ENCODE data around the gene GCH1. TPM values are rescaled to one million over a fixed set of nuclear protein-coding genes. Genes with fewer than 3 reads are reported as not detected.
"Not testable (repeated sequence)": the region's sequence is repeated elsewhere in the genome, so short reads cannot be mapped to it uniquely, and the experiment has no call there.

The GCH1 gene
- polyA plus RNA-seq, 3 donors from 2014 or later = 41.7 to 53.2 (median 52.0) TPM

- not testable (repeated sequence) for H3K27ac Mint-ChIP-seq; H3K9me3 Mint-ChIP-seq; H3K27me3 Mint-ChIP-seq (ENCODE audit: low read depth in 3 of 3); H3K36me3 Mint-ChIP-seq; H3K4me3 Mint-ChIP-seq; DNase-seq
- peaks cover 49 to 68% of the 10 kb centered on the region in 2 donors for H3K4me1 Mint-ChIP-seq
Observed at GRCh38 chr14:54875648-54876047, 27.0 kb downstream of the GCH1 start.

- Mint-ChIP-seq H3K4me1 (peaks cover 62 to 75% of the 10 kb centered on the region in 2 donors), H3K27ac (peak overlapping the region in 1 of 6 donors; percentile 24), H3K4me3 (peak overlapping the region in 4 of 5 donors; percentile 38 to 63 (median 54))
- DNase-seq; H3K9me3 Mint-ChIP-seq; H3K27me3 Mint-ChIP-seq (ENCODE audit: low read depth in 3 of 3); H3K36me3 Mint-ChIP-seq: not testable (repeated sequence)
Observed at GRCh38 chr14:54870154-54871090, 32.2 kb downstream of the GCH1 start.

DNA sequence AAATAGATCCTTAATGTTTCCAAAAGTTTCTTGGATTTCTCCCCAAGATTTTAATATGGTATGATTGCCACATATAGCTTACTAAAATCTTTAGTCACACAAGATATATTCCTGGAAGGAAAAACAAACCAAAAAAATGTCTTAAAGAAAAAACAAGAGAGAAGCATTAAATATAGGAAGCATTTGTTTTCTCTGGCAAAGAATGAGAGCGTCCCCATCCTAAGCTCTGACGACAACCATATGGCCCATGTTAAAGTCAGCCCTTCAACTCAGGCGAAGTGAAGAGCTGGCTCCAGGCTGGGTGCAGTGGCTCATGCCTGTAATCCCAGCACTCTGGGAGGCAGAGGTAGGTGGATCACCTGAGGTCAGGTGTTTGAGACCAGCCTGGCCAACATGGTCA, 35.6 kb downstream of the GCH1 start:
- no peak for DNase-seq
- H3K4me1 Mint-ChIP-seq = peaks cover 45 to 63% of the 10 kb centered on the region in 2 donors
- H3K4me3 Mint-ChIP-seq = no peak overlapping the region
- peak overlapping the region in 1 of 6 donors; percentile 31 for H3K27ac Mint-ChIP-seq
- H3K27me3 Mint-ChIP-seq (ENCODE audit: low read depth in 3 of 3) = peaks cover 0 to 6% (median 1%) of the 10 kb centered on the region in 3 donors
- peaks cover 0 to 11% (median 4%) of the 10 kb centered on the region in 3 donors for H3K36me3 Mint-ChIP-seq
- H3K9me3 Mint-ChIP-seq = no peaks in the 10 kb centered on the region

GRCh38 chr14:54866588-54866987, 36.0 kb downstream of the GCH1 start:
- no peak for DNase-seq
- H3K9me3 Mint-ChIP-seq = no peaks in the 10 kb centered on the region
- H3K4me1 Mint-ChIP-seq = peaks cover 44 to 62% of the 10 kb centered on the region in 2 donors
- H3K27me3 Mint-ChIP-seq (ENCODE audit: low read depth in 3 of 3) = peaks cover 0 to 6% (median 1%) of the 10 kb centered on the region in 3 donors
- no peak overlapping the region for H3K4me3 Mint-ChIP-seq
- peaks cover 0 to 11% (median 4%) of the 10 kb centered on the region in 3 donors for H3K36me3 Mint-ChIP-seq
- peak overlapping the region in 5 of 6 donors; percentile 19 to 54 (median 31) for H3K27ac Mint-ChIP-seq

GRCh38 chr14:54864526-54864925, 38.1 kb downstream of the GCH1 start:
- Mint-ChIP-seq H3K4me1 (peaks cover 23 to 42% of the 10 kb centered on the region in 2 donors), H3K9me3 (no peaks in the 10 kb centered on the region), H3K27ac (peak overlapping the region in 1 of 6 donors; percentile 13), H3K4me3 (no peak overlapping the region), H3K36me3 (peaks cover 0 to 11% (median 4%) of the 10 kb centered on the region in 3 donors), H3K27me3 (ENCODE audit: low read depth in 3 of 3) (peaks cover 0 to 3% (median 1%) of the 10 kb centered on the region in 3 donors)
- DNase-seq = no peak

GRCh38 chr14:54857830-54858269, 44.8 kb downstream of the GCH1 start:
- H3K9me3 Mint-ChIP-seq = no peaks in the 10 kb centered on the region
- no peak overlapping the region for H3K4me3 Mint-ChIP-seq
- H3K27me3 Mint-ChIP-seq (ENCODE audit: low read depth in 3 of 3) = peaks cover 0 to 3% (median 0%) of the 10 kb centered on the region in 3 donors
- DNase-seq = no peak
- peak overlapping the region in 4 of 6 donors; percentile 24 to 66 (median 39) for H3K27ac Mint-ChIP-seq
- H3K4me1 Mint-ChIP-seq = peaks cover 17 to 46% of the 10 kb centered on the region in 2 donors
- H3K36me3 Mint-ChIP-seq = peaks cover 7 to 22% (median 12%) of the 10 kb centered on the region in 3 donors

- H3K27me3 Mint-ChIP-seq (ENCODE audit: low read depth in 3 of 3) = peaks cover 0 to 2% (median 0%) of the 10 kb centered on the region in 3 donors
- peak overlapping the region in 3 of 6 donors; percentile 15 to 56 (median 25) for H3K27ac Mint-ChIP-seq
- peaks cover 7 to 16% (median 12%) of the 10 kb centered on the region in 3 donors for H3K36me3 Mint-ChIP-seq
- H3K9me3 Mint-ChIP-seq = no peaks in the 10 kb centered on the region
- H3K4me1 Mint-ChIP-seq = peaks cover 19 to 59% of the 10 kb centered on the region in 2 donors
- DNase-seq = no peak
- no peak overlapping the region for H3K4me3 Mint-ChIP-seq
Observed at GRCh38 chr14:54856152-54856551, 46.5 kb downstream of the GCH1 start.

DNA sequence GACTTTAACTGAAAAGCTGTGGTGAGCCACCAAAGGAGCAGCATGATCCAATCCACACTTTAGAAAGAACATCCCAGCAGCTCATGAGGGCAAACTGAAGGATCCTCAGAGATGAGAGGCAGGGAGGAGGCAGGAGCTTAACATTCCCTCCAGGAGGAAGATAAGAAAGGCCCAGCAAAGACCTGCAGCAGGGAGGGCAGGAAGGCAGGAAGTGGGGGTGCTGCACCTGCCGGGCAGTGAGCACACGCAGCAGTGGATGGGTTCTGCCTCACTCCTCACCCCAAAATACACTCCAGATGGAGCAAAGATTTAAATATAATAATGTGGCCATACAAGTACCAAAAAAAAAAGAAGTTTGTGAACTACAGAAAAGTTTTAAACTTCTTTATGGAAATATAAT, 48.4 kb downstream of the GCH1 start:
- Mint-ChIP-seq H3K4me3 (peak overlapping the region in 1 of 5 donors; percentile 20), H3K27ac (peak overlapping the region; percentile 10 to 71 (median 37)), H3K4me1 (peaks cover 24 to 66% of the 10 kb centered on the region in 2 donors), H3K36me3 (peaks cover 7 to 17% (median 9%) of the 10 kb centered on the region in 3 donors), H3K27me3 (ENCODE audit: low read depth in 3 of 3) (peaks cover 0 to 2% (median 0%) of the 10 kb centered on the region in 3 donors), H3K9me3 (no peaks in the 10 kb centered on the region)
- DNase-seq = no peak

GRCh38 chr14:54853339-54853738, 49.3 kb downstream of the GCH1 start:
- Mint-ChIP-seq H3K27me3 (ENCODE audit: low read depth in 3 of 3) (peaks cover 0 to 2% (median 0%) of the 10 kb centered on the region in 3 donors), H3K4me3 (no peak overlapping the region), H3K36me3 (peaks cover 3 to 12% (median 3%) of the 10 kb centered on the region in 3 donors), H3K9me3 (no peaks in the 10 kb centered on the region), H3K27ac (peak overlapping the region in 1 of 6 donors; percentile 71), H3K4me1 (peaks cover 26 to 65% of the 10 kb centered on the region in 2 donors)
- no peak for DNase-seq

DNA sequence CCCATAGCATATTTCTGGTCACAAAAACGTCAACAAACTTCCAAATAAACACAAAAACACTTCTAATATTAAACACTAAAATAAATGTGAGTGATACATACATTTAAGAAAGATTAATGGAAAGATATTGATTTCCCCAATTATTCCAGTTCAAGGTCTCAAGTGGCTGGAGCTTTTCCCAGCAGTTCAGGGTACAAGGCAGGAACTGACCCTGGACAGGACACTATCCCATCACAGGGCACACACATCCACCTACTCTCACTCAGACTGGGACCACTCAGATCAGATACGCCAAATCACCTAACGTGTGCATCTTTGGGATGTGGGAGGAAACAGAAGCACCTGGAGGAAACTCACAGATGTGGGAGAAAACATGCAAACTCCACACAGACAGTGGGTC, 50.4 kb downstream of the GCH1 start:
- Mint-ChIP-seq H3K27ac (no peak overlapping the region), H3K27me3 (ENCODE audit: low read depth in 3 of 3) (peaks cover 0 to 2% (median 0%) of the 10 kb centered on the region in 3 donors), H3K9me3 (no peaks in the 10 kb centered on the region), H3K36me3 (peaks cover 3 to 10% (median 3%) of the 10 kb centered on the region in 3 donors), H3K4me3 (no peak overlapping the region), H3K4me1 (peaks cover 26 to 56% of the 10 kb centered on the region in 2 donors)
- no peak for DNase-seq

- Mint-ChIP-seq H3K36me3 (peaks cover under 1 to 12% (median 5%) of the 10 kb centered on the region in 3 donors), H3K9me3 (no peaks in the 10 kb centered on the region), H3K27ac (no peak overlapping the region), H3K4me3 (no peak overlapping the region), H3K4me1 (peaks cover 13 to 41% of the 10 kb centered on the region in 2 donors), H3K27me3 (ENCODE audit: low read depth in 3 of 3) (peaks cover 0 to 3% (median 0%) of the 10 kb centered on the region in 3 donors)
- DNase-seq = no peak
Observed at GRCh38 chr14:54848910-54849309, 53.7 kb downstream of the GCH1 start.

- no peak overlapping the region for H3K27ac Mint-ChIP-seq
- peaks cover 2 to 15% of the 10 kb centered on the region in 2 donors for H3K4me1 Mint-ChIP-seq
- H3K36me3 Mint-ChIP-seq = peaks cover 9 to 21% (median 18%) of the 10 kb centered on the region in 3 donors
- no peaks in the 10 kb centered on the region for H3K9me3 Mint-ChIP-seq
- peaks cover 0 to 2% (median 0%) of the 10 kb centered on the region in 3 donors for H3K27me3 Mint-ChIP-seq (ENCODE audit: low read depth in 3 of 3)
- DNase-seq = no peak
- H3K4me3 Mint-ChIP-seq = no peak overlapping the region
Observed at GRCh38 chr14:54845641-54846040, 57.0 kb downstream of the GCH1 start.

DNA sequence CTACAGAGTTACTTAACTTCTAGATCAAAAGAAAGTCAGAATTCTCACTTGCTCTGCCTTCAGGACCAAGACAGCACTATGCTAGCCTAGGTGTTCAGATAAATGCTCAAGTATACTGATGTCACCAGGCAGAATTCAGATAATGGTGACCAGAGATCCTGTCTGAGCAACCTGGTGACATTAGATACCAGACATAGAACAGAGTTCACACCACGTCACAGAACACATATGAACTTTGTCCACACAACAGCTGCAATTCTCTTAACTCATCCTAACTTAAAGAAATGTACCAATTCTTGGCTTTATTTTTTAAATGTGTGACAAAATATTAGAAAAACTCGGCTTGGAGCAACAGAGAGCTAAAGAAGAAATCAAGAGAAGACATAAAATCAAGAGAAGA, 58.1 kb downstream of the GCH1 start:
- H3K4me1 Mint-ChIP-seq = peaks cover 2 to 13% of the 10 kb centered on the region in 2 donors
- DNase-seq = no peak

DNA sequence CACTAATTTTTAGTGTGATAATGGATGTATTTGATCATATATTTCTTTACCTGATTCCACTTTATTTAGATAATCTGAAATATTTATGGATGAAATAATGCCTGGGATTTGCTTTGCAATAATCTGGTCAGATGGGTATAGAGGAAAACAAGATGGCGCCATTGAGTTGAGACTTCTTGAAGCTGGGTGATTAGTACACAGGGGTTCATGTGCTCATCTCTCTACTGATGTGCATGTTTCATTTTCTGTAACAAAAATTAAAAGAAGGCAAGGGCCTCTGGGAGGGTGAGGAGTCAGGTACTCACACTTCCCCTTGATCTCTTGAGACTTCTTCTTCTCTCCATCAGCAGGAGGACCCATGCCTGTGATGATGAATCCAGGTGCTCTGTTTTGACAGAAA, 61.8 kb downstream of the GCH1 start:
- Mint-ChIP-seq H3K4me1 (peaks cover 0 to 4% of the 10 kb centered on the region in 2 donors), H3K27me3 (ENCODE audit: low read depth in 3 of 3) (peaks cover 0 to 2% (median under 1%) of the 10 kb centered on the region in 3 donors), H3K4me3 (no peak overlapping the region), H3K36me3 (peaks cover 19 to 34% (median 30%) of the 10 kb centered on the region in 3 donors), H3K27ac (peak overlapping the region in 2 of 6 donors; percentile 1 to 33), H3K9me3 (no peaks in the 10 kb centered on the region)
- no peak for DNase-seq

More for the DNA sequence above, 58.1 kb downstream of the GCH1 start:
- peaks cover 0 to 2% (median 0%) of the 10 kb centered on the region in 3 donors for H3K27me3 Mint-ChIP-seq (ENCODE audit: low read depth in 3 of 3)
- H3K27ac Mint-ChIP-seq = peak overlapping the region in 2 of 6 donors; percentile 3 to 20
- no peaks in the 10 kb centered on the region for H3K9me3 Mint-ChIP-seq
- no peak overlapping the region for H3K4me3 Mint-ChIP-seq
- peaks cover 16 to 28% (median 25%) of the 10 kb centered on the region in 3 donors for H3K36me3 Mint-ChIP-seq
